Panc1 (cell line): ENCODE data around the gene FAIM.

ENCODE experiments used
- CTCF ChIP-seq: fragments of 450-650 bp; IDR thresholded peaks from 2 replicates; pipeline ENCODE4 v1.5.1; 2017; ENCODE audit warnings: mild to moderate bottlenecking
- POLR2AphosphoS5 ChIP-seq: IDR thresholded peaks from 2 replicates; pipeline ENCODE4 v1.6.1; 2012; ENCODE audit warnings: mild to moderate bottlenecking, low read depth, low read length, moderate library complexity
- REST ChIP-seq, 2 experiments: IDR thresholded peaks; 2 replicates each; pipeline ENCODE4 v1.6.1; 2011 to 2012; ENCODE audit warnings: low read depth in 2 of 2, control low read depth in 1 of 2, low read length in 1 of 2, mild to moderate bottlenecking in 1 of 2, moderate library complexity in 1 of 2; ENCODE audit not compliant: insufficient read depth in 1 of 2
- SIN3A ChIP-seq: IDR thresholded peaks from 2 replicates; pipeline ENCODE4 v1.6.1; 2012; ENCODE audit warnings: low read depth, mild to moderate bottlenecking, low read length, moderate library complexity, borderline replicate concordance; ENCODE audit not compliant: insufficient read depth
- TCF7L2 ChIP-seq: IDR thresholded peaks from 2 replicates; pipeline ENCODE4 v1.6.1; 2011; ENCODE audit warnings: mild to moderate bottlenecking, low read depth, low read length, inconsistent platforms

- TF ChIP-seq CTCF (no peak), POLR2AphosphoS5 (no peak), REST (IDR thresholded peaks at IDR 0.05; ENCODE audit: insufficient read depth in 1 of 2, low read depth in 2 of 2, low read length in 1 of 2) (no peak), SIN3A (no peak), TCF7L2 (no peak)
Observed at GRCh38 chr3:138560501-138560900, 48.1 kb upstream of the FAIM start.
